ENCODE data around the gene SERPINA1. TPM values are rescaled to one million over a fixed set of nuclear protein-coding genes. Genes with fewer than 3 reads are reported as not detected.

The SERPINA1 gene
- total RNA-seq, 1 experiment from 2014 or later = 9.1 TPM

DNA sequence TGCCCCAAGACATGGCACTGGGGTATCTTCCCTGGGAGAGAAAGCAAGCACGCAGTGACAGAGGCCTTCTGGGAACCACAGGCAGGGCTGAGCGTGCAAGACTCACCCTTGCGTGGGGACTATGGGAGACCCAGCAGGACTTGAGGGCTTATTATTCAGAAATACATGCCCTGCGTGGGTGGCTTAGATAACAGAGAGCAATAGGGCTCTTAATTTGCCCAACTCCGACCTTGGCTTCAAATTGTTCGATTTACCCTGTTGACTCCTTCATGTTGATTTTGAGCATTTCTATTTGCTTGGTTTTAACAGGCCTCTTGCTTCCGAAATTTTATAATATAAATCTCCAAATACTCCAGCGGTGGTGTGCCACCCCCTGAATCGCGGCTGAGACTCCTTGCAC, 5.1 kb upstream of the SERPINA1 start (continued):
- TF ChIP-seq, protein P1, sequence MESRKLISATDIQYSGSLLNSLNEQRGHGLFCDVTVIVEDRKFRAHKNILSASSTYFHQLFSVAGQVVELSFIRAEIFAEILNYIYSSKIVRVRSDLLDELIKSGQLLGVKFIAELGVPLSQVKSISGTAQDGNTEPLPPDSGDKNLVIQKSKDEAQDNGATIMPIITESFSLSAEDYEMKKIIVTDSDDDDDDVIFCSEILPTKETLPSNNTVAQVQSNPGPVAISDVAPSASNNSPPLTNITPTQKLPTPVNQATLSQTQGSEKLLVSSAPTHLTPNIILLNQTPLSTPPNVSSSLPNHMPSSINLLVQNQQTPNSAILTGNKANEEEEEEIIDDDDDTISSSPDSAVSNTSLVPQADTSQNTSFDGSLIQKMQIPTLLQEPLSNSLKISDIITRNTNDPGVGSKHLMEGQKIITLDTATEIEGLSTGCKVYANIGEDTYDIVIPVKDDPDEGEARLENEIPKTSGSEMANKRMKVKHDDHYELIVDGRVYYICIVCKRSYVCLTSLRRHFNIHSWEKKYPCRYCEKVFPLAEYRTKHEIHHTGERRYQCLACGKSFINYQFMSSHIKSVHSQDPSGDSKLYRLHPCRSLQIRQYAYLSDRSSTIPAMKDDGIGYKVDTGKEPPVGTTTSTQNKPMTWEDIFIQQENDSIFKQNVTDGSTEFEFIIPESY (IDR thresholded peaks at IDR 0.05; ENCODE audit: extremely low read depth, insufficient replicate concordance, low read length) = no peak

- Histone ChIP-seq H3K9ac (ENCODE audit: low read length) (no peak overlapping the region), H3K9me2 (ENCODE audit: insufficient read depth) (no peaks in the 10 kb centered on the region), H3K4me1 (ENCODE audit: control insufficient read depth in 1 of 2, insufficient read depth in 2 of 2, low read length in 2 of 2) (peaks cover 10 to 27% of the 10 kb centered on the region in 2 experiments), H3K27ac (ENCODE audit: low read depth, low read length) (no peak overlapping the region), H3K9me3 (ENCODE audit: control insufficient read depth in 1 of 2, insufficient read depth in 1 of 2, low read depth in 1 of 2, low read length in 2 of 2) (no peaks in the 10 kb centered on the region), H3K4me2 (ENCODE audit: low read length) (no peak overlapping the region), H3K4me3 (replicated peaks in 1 of 2; ENCODE audit: low read depth in 1 of 2, low read length in 2 of 2) (no peak overlapping the region), H3K79me2 (ENCODE audit: insufficient read depth, low read length) (no peaks in the 10 kb centered on the region), H3K27me3 (ENCODE audit: insufficient read depth, low read length) (no peaks in the 10 kb centered on the region), H4K20me1 (ENCODE audit: insufficient read depth) (no peaks in the 10 kb centered on the region), H2AFZ (ENCODE audit: low read depth, low read length, poor library complexity, severe bottlenecking) (no peak overlapping the region), H3K36me3 (ENCODE audit: control insufficient read depth in 1 of 2, insufficient read depth in 2 of 2, low read length in 2 of 2) (no peaks in the 10 kb centered on the region)
- DNase-seq (ENCODE audit: low read depth, low spot score) = no peak
- POLR2A ChIA-PET = no interaction called here
- RAD21 ChIA-PET (ENCODE audit: low non-redundant PET in 1 of 2, low total read pairs in 2 of 2, uncharacterized antibody in 2 of 2, unreplicated experiment in 2 of 2) = no interaction called here
- TF ChIP-seq ZNF274 (IDR thresholded peaks at IDR 0.05; ENCODE audit: low read depth, low read length) = no peak
- TF ChIP-seq, protein P2, sequence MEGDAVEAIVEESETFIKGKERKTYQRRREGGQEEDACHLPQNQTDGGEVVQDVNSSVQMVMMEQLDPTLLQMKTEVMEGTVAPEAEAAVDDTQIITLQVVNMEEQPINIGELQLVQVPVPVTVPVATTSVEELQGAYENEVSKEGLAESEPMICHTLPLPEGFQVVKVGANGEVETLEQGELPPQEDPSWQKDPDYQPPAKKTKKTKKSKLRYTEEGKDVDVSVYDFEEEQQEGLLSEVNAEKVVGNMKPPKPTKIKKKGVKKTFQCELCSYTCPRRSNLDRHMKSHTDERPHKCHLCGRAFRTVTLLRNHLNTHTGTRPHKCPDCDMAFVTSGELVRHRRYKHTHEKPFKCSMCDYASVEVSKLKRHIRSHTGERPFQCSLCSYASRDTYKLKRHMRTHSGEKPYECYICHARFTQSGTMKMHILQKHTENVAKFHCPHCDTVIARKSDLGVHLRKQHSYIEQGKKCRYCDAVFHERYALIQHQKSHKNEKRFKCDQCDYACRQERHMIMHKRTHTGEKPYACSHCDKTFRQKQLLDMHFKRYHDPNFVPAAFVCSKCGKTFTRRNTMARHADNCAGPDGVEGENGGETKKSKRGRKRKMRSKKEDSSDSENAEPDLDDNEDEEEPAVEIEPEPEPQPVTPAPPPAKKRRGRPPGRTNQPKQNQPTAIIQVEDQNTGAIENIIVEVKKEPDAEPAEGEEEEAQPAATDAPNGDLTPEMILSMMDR (IDR thresholded peaks at IDR 0.05 in 2 of 3, conservative IDR thresholded peaks at IDR 0.05 in 1 of 3; ENCODE audit: borderline replicate concordance in 1 of 3, insufficient read depth in 1 of 3, low read depth in 2 of 3, low read length in 2 of 3) = no peak
- no peak for TF ChIP-seq ELF1 (IDR thresholded peaks at IDR 0.05; ENCODE audit: borderline replicate concordance, low read depth)
- TF ChIP-seq POLR2AphosphoS5 (IDR thresholded peaks at IDR 0.05; ENCODE audit: low read depth, low read length) = no peak
- TF ChIP-seq SP1 (IDR thresholded peaks at IDR 0.05; ENCODE audit: low read depth) = no peak
- no peak for TF ChIP-seq EGR1 (IDR thresholded peaks at IDR 0.05; ENCODE audit: low read depth)
- no peak for TF ChIP-seq FOSL1 (IDR thresholded peaks at IDR 0.05; ENCODE audit: low read depth)
- no peak for TF ChIP-seq EZH2phosphoT487 (IDR thresholded peaks at IDR 0.05; ENCODE audit: borderline replicate concordance)
- TF ChIP-seq REST (IDR thresholded peaks at IDR 0.05; ENCODE audit: low read depth) = no peak
- no peak for TF ChIP-seq CBX3 (IDR thresholded peaks at IDR 0.05; ENCODE audit: low read depth)
- TF ChIP-seq ATF3 (IDR thresholded peaks at IDR 0.05) = no peak
- no peak for TF ChIP-seq RAD21 (IDR thresholded peaks at IDR 0.05; ENCODE audit: low read depth)
- BruUV-seq (replicated peaks) = no TSS peak
- CTCF ChIA-PET = no interaction called here
- ATAC-seq = no peak
- intact Hi-C loops (cut with micrococcal nuclease) = no loop called here
Observed at GRCh38 chr14:94392510-94392935, 4.1 kb upstream of the SERPINA1 start.

Measured in HCT116 (cell line).